OCI-LY7 (cell line): Measurements from ENCODE around the gene DNAJB9. TPM values are rescaled to one million over a fixed set of nuclear protein-coding genes. Genes with fewer than 3 reads are reported as not detected.

ENCODE experiments used
- BruUV-seq: library from RNA; stranded (reverse); fragments of 400-500 nt; replicated peaks from 2 replicates; lab custom pipeline; 2021; lab: Mats Ljungman, UMichigan
- CTCF ChIA-PET: fragments of 300-600 bp; sonication (Branson Sonifier 250); formaldehyde crosslinking; loops from one replicate; lab custom pipeline; 2022; ENCODE audit warnings: antibody characterized with exemption; ENCODE audit not compliant: unreplicated experiment; lab: Charles Lee
- POLR2A ChIA-PET: fragments of 300-600 bp; sonication (Branson Sonifier 250); formaldehyde crosslinking; loops from one replicate; lab custom pipeline; 2022; ENCODE audit warnings: antibody characterized with exemption; lab: Charles Lee
- DNase-seq: peaks from one replicate; pipeline ENCODE4 v3.0.0-alpha.2; 2015; ENCODE audit warnings: low spot score
- H2AFZ ChIP-seq: fragments of 200-600 bp; sonication (generic), shearing (Covaris generic); 2 replicates; pipeline ENCODE4 v1.6.1; 2014; ENCODE audit warnings: mild to moderate bottlenecking, antibody characterized with exemption, low read length, moderate library complexity
- H3K27ac ChIP-seq: fragments of 200-600 bp; sonication (generic); 2 replicates; pipeline ENCODE4 v1.5.1; 2014; ENCODE audit warnings: mixed run types, low read depth, mild to moderate bottlenecking, moderate library complexity, low read length, inconsistent platforms; ENCODE audit not compliant: poor library complexity, severe bottlenecking
- H3K36me3 ChIP-seq: fragments of 200-600 bp; sonication (generic); 2 replicates; pipeline ENCODE4 v1.6.1; 2014; ENCODE audit warnings: mild to moderate bottlenecking, antibody characterized with exemption, low read length, moderate library complexity, mixed read lengths; ENCODE audit not compliant: insufficient read depth
- H3K4me1 ChIP-seq: fragments of 200-600 bp; sonication (generic); 2 replicates; pipeline ENCODE4 v1.5.1; 2014; ENCODE audit warnings: mild to moderate bottlenecking, low read length; ENCODE audit not compliant: insufficient read depth, poor library complexity, severe bottlenecking
- H3K4me2 ChIP-seq: fragments of 200-600 bp; sonication (generic); 2 replicates; pipeline ENCODE4 v1.6.1; 2014; ENCODE audit warnings: mild to moderate bottlenecking, low read length
- H3K4me3 ChIP-seq: fragments of 200-600 bp; sonication (generic); 2 replicates; pipeline ENCODE4 v1.5.1; 2014; ENCODE audit warnings: mild to moderate bottlenecking, low read depth, low read length; ENCODE audit not compliant: poor library complexity, severe bottlenecking
- H3K79me2 ChIP-seq: fragments of 200-600 bp; sonication (generic); 2 replicates; pipeline ENCODE4 v1.6.1; 2016; ENCODE audit warnings: low read depth, mild to moderate bottlenecking, low read length, moderate library complexity, mixed read lengths; ENCODE audit not compliant: insufficient read depth
- H3K9me2 ChIP-seq: fragments of 200-600 bp; sonication (generic); 2 replicates; pipeline ENCODE4 v1.6.1; 2016; ENCODE audit warnings: mild to moderate bottlenecking, low read length, mixed read lengths; ENCODE audit not compliant: insufficient read depth
- H3K9me3 ChIP-seq: fragments of 200-600 bp; sonication (generic); 2 replicates; pipeline ENCODE4 v1.6.1; 2014; ENCODE audit warnings: mild to moderate bottlenecking, mixed run types, low read length, mixed read lengths
- H4K20me1 ChIP-seq: fragments of 200-600 bp; sonication (generic); 2 replicates; pipeline ENCODE4 v1.6.1; 2014; ENCODE audit warnings: mild to moderate bottlenecking, antibody characterized with exemption, low read length, moderate library complexity, mixed read lengths; ENCODE audit not compliant: insufficient read depth
- EZH2phosphoT487 ChIP-seq: fragments of 200-600 bp; sonication (generic); IDR thresholded peaks from 2 replicates; pipeline ENCODE4 v1.6.1; 2018; ENCODE audit warnings: low read depth, borderline replicate concordance, mild to moderate bottlenecking, mixed run types, antibody characterized with exemption, low read length, moderate library complexity, mixed read lengths
- intact Hi-C: fragments of 100-400 bp; cut with micrococcal nuclease; formaldehyde crosslinking; loops from one replicate; pipeline ENCODE4 v1.10.0; 2022; ENCODE audit not compliant: unreplicated experiment
- total RNA-seq, 2 experiments: library from RNA; depleted of rRNA in 1 of 2; stranded (reverse); fragments of >200 nt in 1 of 2; shearing (Covaris generic) in 1 of 2; gene quantifications; 2 replicates each; pipeline ENCODE4 v1.2.3, GENCODE V29; 2014 to 2022
- TF ChIP-seq, protein P1 (sequence below): fragments of 200-600 bp; sonication (generic); conservative IDR thresholded peaks from 2 replicates; pipeline ENCODE4 v1.5.1; 2014; ENCODE audit warnings: mild to moderate bottlenecking, antibody characterized with exemption, low read length, moderate library complexity, mixed read lengths

DNAJB9 gene
- total RNA-seq, 2 experiments from 2014 or later, result 11.4 to 20.3 TPM

DNA sequence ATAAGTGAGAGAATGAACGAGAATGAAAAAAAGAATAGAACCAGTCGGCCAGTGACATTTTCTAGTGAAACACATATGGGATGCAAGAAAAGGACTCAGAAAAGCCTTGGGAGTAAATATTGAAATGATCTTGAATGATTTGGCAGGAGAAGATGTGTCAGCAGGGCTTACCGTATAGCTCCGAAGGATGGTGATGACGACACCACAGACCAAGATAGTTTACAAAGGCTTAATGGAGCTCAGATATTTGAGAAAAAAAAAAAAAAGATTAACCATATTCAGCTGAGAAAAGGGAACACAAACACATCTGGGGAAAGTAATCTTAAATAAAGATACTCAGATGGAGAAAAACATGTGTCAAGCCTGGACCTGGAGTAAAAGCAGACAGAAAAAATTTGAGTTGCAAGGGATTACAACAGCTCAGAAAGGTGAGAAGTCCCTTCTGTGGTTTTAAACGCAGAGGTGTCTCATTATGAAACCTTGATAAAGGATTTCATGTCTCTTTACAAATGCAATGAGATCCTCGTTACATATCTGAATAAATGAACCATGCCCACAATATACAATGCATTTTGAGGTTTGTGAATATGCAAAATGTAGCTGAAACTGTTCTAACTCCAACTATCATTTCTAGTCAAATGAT, 36.0 kb downstream of the DNAJB9 start:
- no peak for TF ChIP-seq EZH2phosphoT487
- TF ChIP-seq, protein P1, sequence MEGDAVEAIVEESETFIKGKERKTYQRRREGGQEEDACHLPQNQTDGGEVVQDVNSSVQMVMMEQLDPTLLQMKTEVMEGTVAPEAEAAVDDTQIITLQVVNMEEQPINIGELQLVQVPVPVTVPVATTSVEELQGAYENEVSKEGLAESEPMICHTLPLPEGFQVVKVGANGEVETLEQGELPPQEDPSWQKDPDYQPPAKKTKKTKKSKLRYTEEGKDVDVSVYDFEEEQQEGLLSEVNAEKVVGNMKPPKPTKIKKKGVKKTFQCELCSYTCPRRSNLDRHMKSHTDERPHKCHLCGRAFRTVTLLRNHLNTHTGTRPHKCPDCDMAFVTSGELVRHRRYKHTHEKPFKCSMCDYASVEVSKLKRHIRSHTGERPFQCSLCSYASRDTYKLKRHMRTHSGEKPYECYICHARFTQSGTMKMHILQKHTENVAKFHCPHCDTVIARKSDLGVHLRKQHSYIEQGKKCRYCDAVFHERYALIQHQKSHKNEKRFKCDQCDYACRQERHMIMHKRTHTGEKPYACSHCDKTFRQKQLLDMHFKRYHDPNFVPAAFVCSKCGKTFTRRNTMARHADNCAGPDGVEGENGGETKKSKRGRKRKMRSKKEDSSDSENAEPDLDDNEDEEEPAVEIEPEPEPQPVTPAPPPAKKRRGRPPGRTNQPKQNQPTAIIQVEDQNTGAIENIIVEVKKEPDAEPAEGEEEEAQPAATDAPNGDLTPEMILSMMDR, result no peak
- POLR2A ChIA-PET, result interaction anchor here (0.6 to 0.9 kb wide), 4 partner anchors 9 to 31 kb away, joined by 4 to 5 read pairs (median 4); no protein-coding TSS in a partner anchor

DNA sequence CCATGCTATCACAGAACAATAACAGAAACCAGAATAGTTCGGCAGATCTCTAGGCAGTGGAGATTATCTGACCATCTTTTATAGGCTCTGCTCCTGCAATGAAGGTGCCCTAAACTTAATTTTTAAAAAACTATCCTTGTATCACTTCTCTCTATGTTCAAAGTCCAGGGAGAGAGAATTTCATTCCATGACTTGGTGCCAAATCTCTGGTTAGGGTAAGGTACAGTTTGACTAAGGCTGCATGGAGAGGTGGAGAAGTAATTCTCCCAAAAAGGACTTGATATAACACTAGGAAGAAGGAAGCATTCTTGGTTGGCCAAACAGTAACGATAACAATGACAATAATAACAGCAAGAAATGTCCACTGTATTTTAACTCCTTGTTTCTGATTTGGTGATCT, 40.0 kb downstream of the DNAJB9 start:
- no peaks in the 10 kb centered on the region for H3K9me2 ChIP-seq
- H4K20me1 ChIP-seq, result no peaks in the 10 kb centered on the region
- no peaks in the 10 kb centered on the region for H3K4me1 ChIP-seq
- DNase-seq, result no peak
- H2AFZ ChIP-seq, result no peak overlapping the region
- no peak for TF ChIP-seq EZH2phosphoT487
- TF ChIP-seq, protein P1, result no peak
- ChIA-PET CTCF (no interaction called here), POLR2A (no interaction called here)
- no peak overlapping the region for H3K4me3 ChIP-seq
- no peaks in the 10 kb centered on the region for H3K79me2 ChIP-seq
- no peak overlapping the region for H3K27ac ChIP-seq
- no TSS peak for BruUV-seq
- no peak overlapping the region for H3K4me2 ChIP-seq
- intact Hi-C loops, result no loop called here
- H3K9me3 ChIP-seq, result no peaks in the 10 kb centered on the region
- H3K36me3 ChIP-seq, result no peaks in the 10 kb centered on the region

More for the DNA sequence above, 36.0 kb downstream of the DNAJB9 start:
- H3K27ac ChIP-seq, result no peak overlapping the region
- H3K9me3 ChIP-seq, result no peaks in the 10 kb centered on the region
- CTCF ChIA-PET, result no interaction called here
- H3K79me2 ChIP-seq, result no peaks in the 10 kb centered on the region
- no peaks in the 10 kb centered on the region for H3K4me1 ChIP-seq
- no peaks in the 10 kb centered on the region for H3K9me2 ChIP-seq
- no peaks in the 10 kb centered on the region for H3K36me3 ChIP-seq
- DNase-seq, result no peak
- no TSS peak for BruUV-seq
- H3K4me2 ChIP-seq, result no peak overlapping the region
- intact Hi-C loops, result no loop called here
- H4K20me1 ChIP-seq, result no peaks in the 10 kb centered on the region
- H2AFZ ChIP-seq, result no peak overlapping the region
- H3K4me3 ChIP-seq, result no peak overlapping the region

DNA sequence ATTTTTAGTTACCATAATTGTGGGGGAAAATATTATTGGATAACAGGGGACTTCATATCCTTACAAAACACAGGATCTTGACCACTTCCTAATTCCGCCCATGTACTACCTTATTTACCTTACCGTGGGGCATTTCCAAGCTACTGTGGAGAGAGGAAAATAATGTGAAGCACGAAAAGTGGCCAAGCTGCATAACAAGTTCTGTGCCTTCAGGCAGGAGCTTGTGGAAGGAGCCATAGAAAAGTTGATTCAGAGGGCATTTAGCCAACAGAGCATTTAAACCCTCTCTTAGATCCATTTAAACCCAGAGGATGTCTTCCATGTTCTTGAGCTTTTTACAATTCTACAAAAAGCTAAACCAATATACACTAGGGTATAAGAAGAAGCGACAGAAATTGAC, 41.6 kb downstream of the DNAJB9 start:
- H4K20me1 ChIP-seq, result no peaks in the 10 kb centered on the region
- H3K27ac ChIP-seq, result no peak overlapping the region
- DNase-seq, result no peak
- no peak overlapping the region for H3K4me2 ChIP-seq
- POLR2A ChIA-PET, result no interaction called here
- CTCF ChIA-PET, result no interaction called here
- H3K9me2 ChIP-seq, result no peaks in the 10 kb centered on the region
- intact Hi-C loops, result no loop called here
- no peaks in the 10 kb centered on the region for H3K4me1 ChIP-seq
- H3K4me3 ChIP-seq, result no peak overlapping the region
- no peaks in the 10 kb centered on the region for H3K79me2 ChIP-seq
- TF ChIP-seq, protein P1, result no peak
- TF ChIP-seq EZH2phosphoT487, result no peak
- no TSS peak for BruUV-seq
- no peak overlapping the region for H2AFZ ChIP-seq
- H3K9me3 ChIP-seq, result no peaks in the 10 kb centered on the region
- H3K36me3 ChIP-seq, result no peaks in the 10 kb centered on the region
